Natural killer cell (primary cell): ENCODE measurements around the gene DRAP1. TPM values are rescaled to one million over a fixed set of nuclear protein-coding genes. Genes with fewer than 3 reads are reported as not detected.

ENCODE experiments used
- ATAC-seq, 3 donors: fragments of 150-1000 bp in 2 of 3; fragments of 200-7000 bp in 1 of 3; cut with Tn5 transposase; 1 replicate in 1 of 3; 2 replicates in 2 of 3; pipeline ENCODE4 v1.10.0; 2021; ENCODE audit warnings: mild to moderate bottlenecking in 2 of 3, moderate library complexity in 2 of 3
- DNase-seq, 2 donors: peaks; one replicate each; pipeline versions ENCODE4 v3.0.0 to v3.0.0-alpha.2; 2013 to 2021; ENCODE audit warnings: mixed read lengths in 1 of 2
- H3K27ac ChIP-seq: one replicate; pipeline ENCODE4 v1.5.1; 2013; ENCODE audit warnings: mild to moderate bottlenecking, low read length
- H3K27me3 ChIP-seq: one replicate; pipeline ENCODE4 v1.6.1; 2013; ENCODE audit warnings: low read length; ENCODE audit not compliant: control insufficient read depth, insufficient read depth
- H3K36me3 ChIP-seq: one replicate; pipeline ENCODE4 v1.6.1; 2013; ENCODE audit warnings: low read length; ENCODE audit not compliant: control insufficient read depth, insufficient read depth
- H3K4me1 ChIP-seq: one replicate; pipeline ENCODE4 v1.6.1; 2013; ENCODE audit warnings: low read length; ENCODE audit not compliant: control insufficient read depth, insufficient read depth
- H3K4me3 ChIP-seq: one replicate; pipeline ENCODE4 v1.5.1; 2013; ENCODE audit warnings: low read length
- H3K9me3 ChIP-seq: one replicate; pipeline ENCODE4 v1.6.1; 2013; ENCODE audit warnings: low read length; ENCODE audit not compliant: control insufficient read depth, insufficient read depth
- H3K27ac Mint-ChIP-seq, 2 donors: one replicate each; pipeline ENCODE4 v1.8.0; 2022; ENCODE audit warnings: mild to moderate bottlenecking in 2 of 2, mixed read lengths in 2 of 2, moderate library complexity in 1 of 2
- H3K27me3 Mint-ChIP-seq, 2 donors: one replicate each; pipeline ENCODE4 v1.8.0; 2022; ENCODE audit warnings: low read depth in 2 of 2, mixed read lengths in 2 of 2
- H3K36me3 Mint-ChIP-seq: one replicate; pipeline ENCODE4 v1.8.0; 2022; ENCODE audit warnings: mixed read lengths
- H3K4me1 Mint-ChIP-seq, 2 donors: one replicate each; pipeline ENCODE4 v1.8.0; 2022; ENCODE audit warnings: mixed read lengths in 2 of 2
- H3K4me3 Mint-ChIP-seq: one replicate; pipeline ENCODE4 v1.8.0; 2022; ENCODE audit warnings: mild to moderate bottlenecking, moderate library complexity, mixed read lengths
- H3K9me3 Mint-ChIP-seq, 2 donors: one replicate each; pipeline ENCODE4 v1.8.0; 2022; ENCODE audit warnings: mixed read lengths in 2 of 2
- CTCF ChIP-seq: fragments of 200-600 bp; IDR thresholded peaks from one replicate; pipeline ENCODE4 v1.8.0; 2022; ENCODE audit warnings: antibody characterized with exemption
- WGBS: methylation state at CpG from one replicate; pipeline ENCODE4 v1.1.7; 2013; ENCODE audit warnings: missing lambda C conversion rate; ENCODE audit not compliant: insufficient coverage; 5-methylcytosine and 5-hydroxymethylcytosine counted together
- intact Hi-C: fragments of 100-400 bp; cut with micrococcal nuclease; formaldehyde crosslinking; loops from one replicate; pipeline ENCODE4 v1.14.2; 2022
- total RNA-seq, 4 donors: library from RNA; stranded (reverse); fragments of 120-200 nt in 1 of 4; gene quantifications; one replicate each; pipeline versions ENCODE4 v1.2.3 to v1.2.4, GENCODE V29; 2013 to 2022

DRAP1 gene
- total RNA-seq, 3 donors from 2014 or later (not counting 1 experiment from before 2014, with no cell fraction given): 114 to 115 (median 115) TPM

- no peaks in the 10 kb centered on the region for H3K36me3 Mint-ChIP-seq
- peak overlapping the region; percentile 78 to 96 for H3K27ac Mint-ChIP-seq
- DNase-seq (no peak), ATAC-seq (no peak)
- intact Hi-C loops: no loop called here
- no peak for TF ChIP-seq CTCF
- Histone ChIP-seq H3K36me3 (peaks cover 34% of the 10 kb centered on the region), H3K27me3 (no peaks in the 10 kb centered on the region), H3K9me3 (no peaks in the 10 kb centered on the region), H3K4me1 (peaks cover 69% of the 10 kb centered on the region), H3K27ac (no peak overlapping the region), H3K4me3 (no peak overlapping the region)
- H3K4me3 Mint-ChIP-seq: peak overlapping the region; percentile 88
- no peaks in the 10 kb centered on the region for H3K9me3 Mint-ChIP-seq
- H3K27me3 Mint-ChIP-seq: no peaks in the 10 kb centered on the region
- H3K4me1 Mint-ChIP-seq: peaks cover 57 to 73% of the 10 kb centered on the region in 2 donors
- 91% methylated on average over 7 of the region's 12 CpGs for WGBS
Observed at GRCh38 chr11:65885808-65886536, 33.3 kb upstream of the DRAP1 start.

DNA sequence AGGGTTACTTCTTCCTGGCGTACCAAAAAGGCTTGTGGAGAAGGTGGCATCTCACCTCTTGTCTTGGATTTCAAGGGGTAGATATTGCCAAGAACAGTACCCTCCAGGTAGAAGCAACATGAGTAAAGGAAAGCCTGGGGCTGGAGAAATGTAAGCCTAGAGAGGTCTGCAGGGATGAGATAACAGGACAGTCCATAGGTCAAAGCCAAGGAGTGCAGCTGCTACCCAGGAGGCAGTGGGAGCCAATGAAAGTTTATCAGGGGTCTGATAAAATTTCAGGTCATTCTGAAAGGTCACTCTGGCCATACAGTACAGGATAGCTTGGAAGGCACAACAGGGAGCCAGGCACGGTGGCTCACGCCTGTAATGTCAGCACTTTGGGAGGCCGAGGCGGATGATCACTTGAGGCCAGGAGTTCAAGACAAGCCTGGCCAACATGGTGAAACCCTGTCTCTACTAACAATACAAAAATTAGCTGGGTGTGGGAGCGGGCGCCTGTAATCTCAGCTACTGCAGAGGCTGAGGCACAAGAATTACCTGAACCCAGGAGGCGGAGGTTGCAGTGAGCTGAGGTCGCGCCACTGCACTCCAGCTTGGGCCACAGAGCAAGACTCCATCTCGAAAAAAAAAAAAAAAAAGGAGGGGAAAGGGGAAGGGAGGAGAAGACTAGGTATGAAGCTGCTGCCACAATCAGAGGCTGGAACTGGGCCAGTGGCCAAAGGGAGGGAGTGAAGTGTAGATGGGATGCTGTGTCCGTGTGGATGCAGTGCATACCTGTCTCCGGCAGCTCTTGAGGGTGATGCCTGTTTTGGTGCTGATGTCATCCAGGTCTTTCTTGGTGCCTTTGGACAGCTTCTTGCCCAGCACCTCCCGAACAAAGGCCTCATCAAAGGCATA, 32.2 kb upstream of the DRAP1 start:
- Histone ChIP-seq H3K36me3 (peaks cover 28% of the 10 kb centered on the region), H3K4me3 (no peak overlapping the region), H3K4me1 (peaks cover 68% of the 10 kb centered on the region), H3K27me3 (no peaks in the 10 kb centered on the region), H3K27ac (peak overlapping the region; percentile 97), H3K9me3 (no peaks in the 10 kb centered on the region)
- 91% methylated on average over 14 of the region's 14 CpGs for WGBS
- Mint-ChIP-seq H3K27me3 (no peaks in the 10 kb centered on the region), H3K4me3 (peak overlapping the region; percentile 88), H3K9me3 (no peaks in the 10 kb centered on the region), H3K27ac (peak overlapping the region; percentile 88 to 96), H3K4me1 (peaks cover 48 to 67% of the 10 kb centered on the region in 2 donors), H3K36me3 (no peaks in the 10 kb centered on the region)
- TF ChIP-seq CTCF: no peak
- DNase-seq (no peak), ATAC-seq (no peak)
- intact Hi-C loops: no loop called here

DNA sequence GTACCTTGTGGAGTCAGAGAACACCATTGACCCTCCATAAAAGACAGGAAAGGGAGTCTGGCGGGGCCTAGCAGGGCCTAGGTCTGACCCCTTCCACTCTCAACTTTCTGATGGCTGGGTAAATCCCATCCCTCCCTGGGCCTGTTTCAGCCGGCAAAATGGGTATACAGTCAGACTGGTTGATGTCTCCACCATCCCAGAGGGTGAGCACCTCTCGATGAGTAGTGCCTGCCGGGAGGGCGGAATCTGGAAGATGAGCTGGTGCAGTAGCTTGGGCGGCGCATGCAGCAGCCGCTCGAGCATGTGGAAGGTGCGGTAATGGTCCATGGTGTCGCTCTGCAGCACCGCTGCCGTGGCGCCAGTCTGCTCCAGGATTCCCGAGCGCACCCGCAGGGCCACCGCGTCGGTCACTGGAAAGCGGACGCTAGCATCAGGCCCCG, 31.5 kb upstream of the DRAP1 start:
- Histone ChIP-seq H3K4me3 (peak overlapping the region; percentile 72), H3K36me3 (peaks cover 22% of the 10 kb centered on the region), H3K27me3 (no peaks in the 10 kb centered on the region), H3K4me1 (peaks cover 68% of the 10 kb centered on the region), H3K27ac (peak overlapping the region; percentile 97), H3K9me3 (no peaks in the 10 kb centered on the region)
- WGBS: 8% methylated on average over 23 of the region's 23 CpGs
- no peak for ATAC-seq
- TF ChIP-seq CTCF: no peak
- Mint-ChIP-seq H3K9me3 (no peaks in the 10 kb centered on the region), H3K36me3 (no peaks in the 10 kb centered on the region), H3K27ac (peak overlapping the region; percentile 88 to 96), H3K4me3 (peak overlapping the region; percentile 88), H3K27me3 (no peaks in the 10 kb centered on the region), H3K4me1 (peaks cover 54 to 68% of the 10 kb centered on the region in 2 donors)
- intact Hi-C loops: no loop called here
- no peak for DNase-seq
